IPS DF 6.9 (cell line): ENCODE measurements around the gene NCK1.
A peak's percentile ranks its signal among the peaks of the same experiment; 100 is the strongest.
"Not testable (repeated sequence)": the region's sequence is repeated elsewhere in the genome, so short reads cannot be mapped to it uniquely, and the experiment has no call there.

Experiments used
- DNase-seq: peaks from one replicate; pipeline ENCODE4 v3.0.0-alpha.2; 2013; ENCODE audit warnings: low read depth, low spot score
- H3K27ac ChIP-seq: one replicate; pipeline ENCODE4 v1.5.1; 2013; ENCODE audit warnings: low read length, control low read depth
- H3K27me3 ChIP-seq: 2 replicates; pipeline ENCODE4 v1.6.1; 2013; ENCODE audit warnings: mild to moderate bottlenecking, low read length; ENCODE audit not compliant: control insufficient read depth, insufficient read depth
- H3K36me3 ChIP-seq: 2 replicates; pipeline ENCODE4 v1.6.1; 2013; ENCODE audit warnings: low read length; ENCODE audit not compliant: control insufficient read depth, insufficient read depth
- H3K4me1 ChIP-seq: 2 replicates; pipeline ENCODE4 v1.6.1; 2013; ENCODE audit warnings: low read length; ENCODE audit not compliant: control insufficient read depth, insufficient read depth
- H3K4me3 ChIP-seq: 2 replicates; pipeline ENCODE4 v1.5.1; 2013; ENCODE audit warnings: mild to moderate bottlenecking, low read length
- H3K9me3 ChIP-seq: 2 replicates; pipeline ENCODE4 v1.6.1; 2013; ENCODE audit warnings: low read length, inconsistent platforms; ENCODE audit not compliant: control insufficient read depth, insufficient read depth
- WGBS: extraction: QIAGEN DNeasy Blood & Tissue Kit; methylation state at CpG from one replicate; pipeline ENCODE4 v1.1.7; 2013; ENCODE audit warnings: mixed read lengths, missing lambda C conversion rate; ENCODE audit not compliant: insufficient read length, insufficient coverage; 5-methylcytosine and 5-hydroxymethylcytosine counted together

Gene NCK1

GRCh38 chr3:136956971-136957370 lies 95.0 kb downstream of the NCK1 start:
- Histone ChIP-seq H3K27me3 (no peaks in the 10 kb centered on the region), H3K36me3 (no peaks in the 10 kb centered on the region), H3K9me3 (no peaks in the 10 kb centered on the region), H3K4me1 (peaks cover 2% of the 10 kb centered on the region; the same call in 1 of the 2 replicates), H3K27ac (no peak overlapping the region), H3K4me3 (no peak overlapping the region)
- DNase-seq = no peak
- no CpG with 5 or more reads among the region's 2 CpGs for whole genome bisulfite sequencing

- no peaks in the 10 kb centered on the region for H3K9me3 ChIP-seq
- H3K27ac ChIP-seq = no peak within 1 kb of the TSS
- peaks cover 2% of the 10 kb centered on the region; the same call in 1 of the 2 replicates for H3K4me1 ChIP-seq
- no peak within 1 kb of the TSS for H3K4me3 ChIP-seq
- peak; percentile 9 for DNase-seq
- no CpG with 5 or more reads among the region's 7 CpGs for WGBS
- no peaks in the 10 kb centered on the region for H3K36me3 ChIP-seq
- H3K27me3 ChIP-seq = no peaks in the 10 kb centered on the region
Measured at GRCh38 chr3:136957751-136958288, 95.8 kb downstream of the NCK1 start, which contains the start of gene IL20RB. Gene IL20RB (plus strand): TSS chr3:136957983. CDS start chr3:136958114, 131 bp downstream.

- peaks cover 2% of the 10 kb centered on the region; the same call in 1 of the 2 replicates for H3K4me1 ChIP-seq
Measured at GRCh38 chr3:136958939-136959338, 96.9 kb downstream of the NCK1 start.

GRCh38 chr3:136959599-136959998 lies 97.6 kb downstream of the NCK1 start:
- WGBS = no CpG with 5 or more reads among the region's 6 CpGs
- Histone ChIP-seq H3K9me3 (no peaks in the 10 kb centered on the region), H3K4me3 (no peak overlapping the region), H3K27me3 (no peaks in the 10 kb centered on the region), H3K27ac (no peak overlapping the region), H3K36me3 (no peaks in the 10 kb centered on the region), H3K4me1 (peaks cover 2% of the 10 kb centered on the region; the same call in 1 of the 2 replicates)
- DNase-seq = no peak

More at GRCh38 chr3:136958939-136959338, 96.9 kb downstream of the NCK1 start:
- no peaks in the 10 kb centered on the region for H3K27me3 ChIP-seq
- DNase-seq = no peak
- no CpG with 5 or more reads among the region's 2 CpGs for WGBS
- no peaks in the 10 kb centered on the region for H3K36me3 ChIP-seq
- H3K27ac ChIP-seq = no peak overlapping the region
- no peaks in the 10 kb centered on the region for H3K9me3 ChIP-seq
- H3K4me3 ChIP-seq = no peak overlapping the region

- H3K36me3 ChIP-seq = no peaks in the 10 kb centered on the region
- no peaks in the 10 kb centered on the region for H3K9me3 ChIP-seq
- DNase-seq = no peak
- no peak overlapping the region for H3K4me3 ChIP-seq
- H3K27ac ChIP-seq = no peak overlapping the region
- no peaks in the 10 kb centered on the region for H3K4me1 ChIP-seq
- H3K27me3 ChIP-seq = no peaks in the 10 kb centered on the region
- no CpG with 5 or more reads among the region's 4 CpGs for WGBS
Measured at GRCh38 chr3:136960838-136961836, 99.1 kb downstream of the NCK1 start.

- H3K27me3 ChIP-seq = no peaks in the 10 kb centered on the region
- WGBS = no CpG with 5 or more reads among the region's 1 CpG
- no peaks in the 10 kb centered on the region for H3K36me3 ChIP-seq
- no peak for DNase-seq
- H3K9me3 ChIP-seq = no peaks in the 10 kb centered on the region
- H3K27ac ChIP-seq = no peak overlapping the region
- no peak overlapping the region for H3K4me3 ChIP-seq
- H3K4me1 ChIP-seq = no peaks in the 10 kb centered on the region
Measured at GRCh38 chr3:136962927-136963326, 100.9 kb downstream of the NCK1 start.

GRCh38 chr3:136969539-136969938 lies 107.5 kb downstream of the NCK1 start:
- not testable (repeated sequence) for DNase-seq, H3K36me3 ChIP-seq, H3K4me3 ChIP-seq, H3K9me3 ChIP-seq, H3K27ac ChIP-seq, H3K27me3 ChIP-seq, H3K4me1 ChIP-seq
- no CpG with 5 or more reads among the region's 14 CpGs for WGBS

GRCh38 chr3:136973352-136973751 lies 111.3 kb downstream of the NCK1 start:
- Histone ChIP-seq H3K4me1 (no peaks in the 10 kb centered on the region), H3K36me3 (no peaks in the 10 kb centered on the region), H3K27me3 (no peaks in the 10 kb centered on the region), H3K9me3 (no peaks in the 10 kb centered on the region), H3K27ac (no peak overlapping the region), H3K4me3 (no peak overlapping the region)
- DNase-seq = no peak
- no CpG with 5 or more reads among the region's 4 CpGs for WGBS

- no peaks in the 10 kb centered on the region for H3K27me3 ChIP-seq
- no peak for DNase-seq
- no peak overlapping the region for H3K4me3 ChIP-seq
- no peaks in the 10 kb centered on the region for H3K36me3 ChIP-seq
- H3K9me3 ChIP-seq = no peaks in the 10 kb centered on the region
- H3K4me1 ChIP-seq = no peaks in the 10 kb centered on the region
- H3K27ac ChIP-seq = no peak overlapping the region
- WGBS = no CpG with 5 or more reads among the region's 2 CpGs
Measured at GRCh38 chr3:136974670-136975069, 112.7 kb downstream of the NCK1 start.

GRCh38 chr3:136979204-136979603 lies 117.2 kb downstream of the NCK1 start:
- no peaks in the 10 kb centered on the region for H3K9me3 ChIP-seq
- H3K4me3 ChIP-seq = no peak overlapping the region
- H3K36me3 ChIP-seq = no peaks in the 10 kb centered on the region
- no peaks in the 10 kb centered on the region for H3K4me1 ChIP-seq
- no peak overlapping the region for H3K27ac ChIP-seq
- no peak for DNase-seq
- H3K27me3 ChIP-seq = no peaks in the 10 kb centered on the region
